HG03521 (cell line): ENCODE results near the gene SZT2.

Source experiments
- ATAC-seq: cut with Tn5 transposase; IDR thresholded peaks from one replicate; pipeline ENCODE4 v1.9.1; 2021; ENCODE audit warnings: mild to moderate bottlenecking, moderate library complexity; ENCODE audit not compliant: unreplicated experiment

The SZT2 gene

GRCh38 chr1:43421976-43422750 lies 32.5 kb downstream of the SZT2 start:
- ATAC-seq: no peak

GRCh38 chr1:43422995-43423671 lies 33.4 kb downstream of the SZT2 start:
- ATAC-seq: no peak

GRCh38 chr1:43423672-43424550 lies 34.2 kb downstream of the SZT2 start:
- no peak for ATAC-seq

- no peak for ATAC-seq
Observed at GRCh38 chr1:43425045-43425444, 35.3 kb downstream of the SZT2 start.

- no peak for ATAC-seq
Observed at GRCh38 chr1:43426221-43426620, 36.5 kb downstream of the SZT2 start.

GRCh38 chr1:43427524-43427923 lies 37.8 kb downstream of the SZT2 start:
- ATAC-seq: no peak

- no peak for ATAC-seq
Observed at GRCh38 chr1:43427941-43428340, 38.2 kb downstream of the SZT2 start.

- no peak for ATAC-seq
Observed at GRCh38 chr1:43430831-43431230, 41.1 kb downstream of the SZT2 start.

GRCh38 chr1:43431676-43432075 lies 42.0 kb downstream of the SZT2 start:
- ATAC-seq: no peak

GRCh38 chr1:43432171-43432860 lies 42.6 kb downstream of the SZT2 start:
- no peak for ATAC-seq

- no peak for ATAC-seq
Observed at GRCh38 chr1:43432907-43433306, 43.2 kb downstream of the SZT2 start.

GRCh38 chr1:43434256-43434655 lies 44.6 kb downstream of the SZT2 start:
- ATAC-seq: no peak

- ATAC-seq: no peak
Observed at GRCh38 chr1:43435146-43436145, 45.7 kb downstream of the SZT2 start.

- ATAC-seq: no peak
Observed at GRCh38 chr1:43436371-43436770, 46.7 kb downstream of the SZT2 start.

- ATAC-seq: no peak
Observed at GRCh38 chr1:43437031-43437973, 47.6 kb downstream of the SZT2 start.

- ATAC-seq: no peak
Observed at GRCh38 chr1:43438006-43438405, 48.3 kb downstream of the SZT2 start.

- no peak for ATAC-seq
Observed at GRCh38 chr1:43438576-43438952, 48.9 kb downstream of the SZT2 start.

- ATAC-seq: no peak
Observed at GRCh38 chr1:43438953-43439581, 49.4 kb downstream of the SZT2 start.
